A549 (cell line): ENCODE measurements around the gene MAML3. TPM values are rescaled to one million over a fixed set of nuclear protein-coding genes. Genes with fewer than 3 reads are reported as not detected.

Experiments used
- ATAC-seq, 2 experiments: fragments of 200-7000 bp in 1 of 2; fragments of >200 bp in 1 of 2; cut with Nextera tagmentation in 1 of 2; cut with Tn5 transposase in 1 of 2; 3 replicates each; pipeline versions ENCODE4 v1.8.0 to v1.9.1; 2018 to 2020; ENCODE audit warnings: mild to moderate bottlenecking in 1 of 2, moderate library complexity in 1 of 2
- CTCF ChIA-PET: fragments of 300-600 bp; sonication (Branson Sonifier 250); formaldehyde crosslinking; extraction: SDS; loops from one replicate; lab custom pipeline; 2021; ENCODE audit warnings: antibody characterized with exemption, inconsistent platforms; lab: Yijun Ruan, JAX
- POLR2A ChIA-PET: fragments of 350-600 bp; formaldehyde crosslinking; extraction: SDS; loops from one replicate; lab custom pipeline; 2021; ENCODE audit warnings: antibody characterized with exemption, inconsistent platforms; lab: Yijun Ruan, JAX
- DNase-seq, 2 experiments: peaks; one replicate each; pipeline versions ENCODE4 v3.0.0 to v3.0.0-alpha.2; 2011 to 2016; ENCODE audit warnings: low read depth in 1 of 2, low spot score in 1 of 2
- FAIRE-seq: peaks from 2 replicates; lab custom pipeline; 2011; peaks lifted over from hg19 to GRCh38; lab: Jason Lieb, UNC
- H3K27ac ChIP-seq, 2 experiments: fragments of >200 bp; sonication (Bioruptor Twin); formaldehyde crosslinking; 3 replicates each; pipeline ENCODE4 v1.5.1; 2016 to 2017
- H3K4me1 ChIP-seq: fragments of >200 bp; sonication (Bioruptor Twin); formaldehyde crosslinking; 3 replicates; pipeline ENCODE4 v1.6.1; 2016
- H3K4me2 ChIP-seq: fragments of >200 bp; sonication (Bioruptor Twin); formaldehyde crosslinking; 3 replicates; pipeline ENCODE4 v1.6.1; 2016
- H3K4me3 ChIP-seq: fragments of >200 bp; sonication (Bioruptor Twin); formaldehyde crosslinking; 3 replicates; pipeline ENCODE4 v1.5.1; 2016
- H3K9me3 ChIP-seq: fragments of >200 bp; sonication (Bioruptor Twin); formaldehyde crosslinking; 3 replicates; pipeline ENCODE4 v1.6.1; 2016
- ATOH8 ChIP-seq: fragments of 250-450 bp; sonication (Bioruptor Pico); IDR thresholded peaks from 2 replicates; pipeline ENCODE4 v1.5.0; 2020; ENCODE audit warnings: low read depth, mild to moderate bottlenecking, moderate library complexity
- BHLHE40 ChIP-seq: IDR thresholded peaks from 2 replicates; pipeline ENCODE4 v1.6.1; 2012; ENCODE audit warnings: low read depth, low read length, inconsistent platforms
- CBX8 ChIP-seq: fragments of 200-600 bp; sonication (generic); IDR thresholded peaks from 2 replicates; pipeline ENCODE4 v1.6.1; 2016
- CEBPB ChIP-seq, 2 experiments: fragments of >200 bp in 1 of 2; sonication (Bioruptor Twin) in 1 of 2; formaldehyde crosslinking in 1 of 2; IDR thresholded peaks; 2 replicates each; pipeline ENCODE4 v1.6.1; 2012 to 2016
- CTCF ChIP-seq: fragments of >200 bp; sonication (Bioruptor Twin); formaldehyde crosslinking; IDR thresholded peaks from 3 replicates; pipeline ENCODE4 v1.5.1; 2016
- HDAC2 ChIP-seq: fragments of 200-600 bp; sonication (generic); IDR thresholded peaks from 2 replicates; pipeline ENCODE4 v1.6.1; 2016
- HES2 ChIP-seq: fragments of >200 bp; sonication (Bioruptor Twin); formaldehyde crosslinking; IDR thresholded peaks from 2 replicates; pipeline ENCODE4 v1.6.1; 2016
- JUNB ChIP-seq: fragments of >200 bp; sonication (Bioruptor Twin); formaldehyde crosslinking; IDR thresholded peaks from 2 replicates; pipeline ENCODE4 v1.6.1; 2016
- MAFK ChIP-seq: fragments of 450-650 bp; IDR thresholded peaks from 2 replicates; pipeline ENCODE4 v1.6.1; 2014; ENCODE audit not compliant: partially characterized antibody
- MAX ChIP-seq: IDR thresholded peaks from 2 replicates; pipeline ENCODE4 v1.6.1; 2012
- MAZ ChIP-seq: fragments of 150-350 bp; IDR thresholded peaks from 2 replicates; pipeline ENCODE4 v1.6.1; 2014; ENCODE audit warnings: antibody characterized with exemption, low read depth, low read length, borderline replicate concordance
- MYC ChIP-seq: IDR thresholded peaks from 2 replicates; pipeline ENCODE4 v1.6.1; 2012; ENCODE audit warnings: mild to moderate bottlenecking, inconsistent platforms, low read length, improper control_type of control experiment, borderline replicate concordance
- NPAS2 ChIP-seq: fragments of 250-450 bp; sonication (Bioruptor Pico); IDR thresholded peaks from 2 replicates; pipeline ENCODE4 v1.8.0; 2022; ENCODE audit warnings: mild to moderate bottlenecking, moderate library complexity, borderline replicate concordance
- PHF8 ChIP-seq: fragments of 200-600 bp; sonication (generic); IDR thresholded peaks from 2 replicates; pipeline ENCODE4 v1.6.1; 2016; ENCODE audit warnings: low read depth, mild to moderate bottlenecking, antibody characterized with exemption, moderate library complexity, borderline replicate concordance
- RAD21 ChIP-seq, 2 experiments: fragments of >200 bp in 1 of 2; sonication (Bioruptor Twin) in 1 of 2; formaldehyde crosslinking in 1 of 2; IDR thresholded peaks in 1 of 2; conservative IDR thresholded peaks in 1 of 2; 2 replicates in 1 of 2; 3 replicates in 1 of 2; pipeline ENCODE4 v1.6.1; 2012 to 2018; ENCODE audit warnings: inconsistent platforms in 1 of 2
- RCOR1 ChIP-seq: fragments of 150-350 bp; IDR thresholded peaks from 2 replicates; pipeline ENCODE4 v1.6.1; 2014; ENCODE audit warnings: antibody characterized with exemption, low read length, low read depth
- SMC3 ChIP-seq: fragments of >200 bp; sonication (Bioruptor Twin); formaldehyde crosslinking; IDR thresholded peaks from 3 replicates; pipeline ENCODE4 v1.6.1; 2018; ENCODE audit warnings: inconsistent platforms
- ZFP36 ChIP-seq: fragments of 450-650 bp; IDR thresholded peaks from 2 replicates; pipeline ENCODE4 v1.6.1; 2014; ENCODE audit warnings: borderline replicate concordance; ENCODE audit not compliant: partially characterized antibody
- WGBS: methylation state at CpG from one replicate; pipeline ENCODE4 v1.1.6; 2017; ENCODE audit errors: missing lambda C conversion rate; 5-methylcytosine and 5-hydroxymethylcytosine counted together
- polyA plus RNA-seq, 4 experiments: library from polyadenylated mRNA; depleted of rRNA in 3 of 4; stranded (reverse); fragments of >200 nt; fragmentation: RNase III in 1 of 4; extraction: RNeasy Plus Mini Kit Qiagen cat#74134 plus additional on column Dnase treatment in 1 of 4; gene quantifications; 2 replicates in 3 of 4; 3 replicates in 1 of 4; pipeline ENCODE4 v1.2.3, GENCODE V29; 2011 to 2017
- TF ChIP-seq, protein P1 (sequence below): fragments of >200 bp; sonication (Bioruptor Twin); formaldehyde crosslinking; IDR thresholded peaks from 3 replicates; pipeline ENCODE4 v1.6.1; 2016
- TF ChIP-seq, protein P2 (sequence below): fragments of 450-650 bp; IDR thresholded peaks from 2 replicates; pipeline ENCODE4 v1.6.1; 2014; ENCODE audit warnings: antibody characterized with exemption

MAML3 gene
- polyA plus RNA-seq, 2 of the 4 experiments (the other 2 are of a cell fraction): 9.0 to 22.2 TPM

- ChIA-PET POLR2A (no interaction called here), CTCF (interaction anchor here (1.7 kb wide), 1 partner anchor 15 kb away, joined by 4 read pairs; no protein-coding TSS in a partner anchor)
- no peaks in the 10 kb centered on the region for H3K4me1 ChIP-seq
- H3K9me3 ChIP-seq: no peaks in the 10 kb centered on the region
- no peak overlapping the region for H3K4me2 ChIP-seq
- no peak overlapping the region for H3K4me3 ChIP-seq
- FAIRE-seq: no peak
- 86% methylated on average over 2 of the region's 2 CpGs for WGBS
- TF ChIP-seq MYC: no peak
- no peak for TF ChIP-seq MAFK
- TF ChIP-seq, protein P1, sequence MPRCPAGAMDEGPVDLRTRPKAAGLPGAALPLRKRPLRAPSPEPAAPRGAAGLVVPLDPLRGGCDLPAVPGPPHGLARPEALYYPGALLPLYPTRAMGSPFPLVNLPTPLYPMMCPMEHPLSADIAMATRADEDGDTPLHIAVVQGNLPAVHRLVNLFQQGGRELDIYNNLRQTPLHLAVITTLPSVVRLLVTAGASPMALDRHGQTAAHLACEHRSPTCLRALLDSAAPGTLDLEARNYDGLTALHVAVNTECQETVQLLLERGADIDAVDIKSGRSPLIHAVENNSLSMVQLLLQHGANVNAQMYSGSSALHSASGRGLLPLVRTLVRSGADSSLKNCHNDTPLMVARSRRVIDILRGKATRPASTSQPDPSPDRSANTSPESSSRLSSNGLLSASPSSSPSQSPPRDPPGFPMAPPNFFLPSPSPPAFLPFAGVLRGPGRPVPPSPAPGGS: no peak
- TF ChIP-seq RCOR1: no peak
- no peak for TF ChIP-seq HDAC2
- no peak for TF ChIP-seq RAD21 (conservative IDR thresholded peaks at IDR 0.05 in 1 of 2, IDR thresholded peaks at IDR 0.05 in 1 of 2)
- TF ChIP-seq CBX8: no peak
- no peak for TF ChIP-seq ZFP36
- TF ChIP-seq BHLHE40: no peak
- no peak for TF ChIP-seq NPAS2
- TF ChIP-seq HES2: no peak
- ATAC-seq: no peak
- no peak overlapping the region for H3K27ac ChIP-seq
- no peak for DNase-seq
These were observed 428.7 kb downstream of the MAML3 start for GRCh38 chr4:139725236-139725635.

DNA sequence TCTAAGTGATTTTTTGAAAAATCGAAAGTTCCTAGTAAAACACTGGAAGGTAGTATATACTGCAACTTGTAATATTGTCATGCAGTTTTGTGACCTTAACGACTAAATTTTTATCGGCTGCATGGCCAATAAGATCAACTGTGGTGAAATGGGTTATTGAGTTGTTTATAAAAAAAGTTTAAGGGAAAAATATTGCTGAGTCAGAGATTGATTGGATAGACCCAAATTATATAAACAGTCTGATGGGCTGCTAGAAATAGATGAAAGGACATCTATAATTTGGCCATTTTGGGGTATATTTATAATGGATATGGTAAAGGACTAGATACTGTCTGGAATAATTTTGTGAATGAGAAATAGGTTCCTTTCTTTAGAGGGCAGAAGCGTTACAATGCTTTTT is 432.2 kb downstream of the MAML3 start:
- no peak for TF ChIP-seq HDAC2
- no peak for TF ChIP-seq CTCF
- TF ChIP-seq PHF8: no peak
- peak; percentile 76 for TF ChIP-seq MAFK
- CTCF ChIA-PET: no interaction called here
- Histone ChIP-seq H3K4me1 (no peaks in the 10 kb centered on the region), H3K4me3 (no peak overlapping the region), H3K4me2 (no peak overlapping the region), H3K27ac (no peak overlapping the region), H3K9me3 (no peaks in the 10 kb centered on the region)
- no peak for ATAC-seq
- 71% methylated on average over 4 of the region's 4 CpGs for WGBS
- no peak for DNase-seq
- FAIRE-seq: no peak
- POLR2A ChIA-PET: no interaction called here

DNA sequence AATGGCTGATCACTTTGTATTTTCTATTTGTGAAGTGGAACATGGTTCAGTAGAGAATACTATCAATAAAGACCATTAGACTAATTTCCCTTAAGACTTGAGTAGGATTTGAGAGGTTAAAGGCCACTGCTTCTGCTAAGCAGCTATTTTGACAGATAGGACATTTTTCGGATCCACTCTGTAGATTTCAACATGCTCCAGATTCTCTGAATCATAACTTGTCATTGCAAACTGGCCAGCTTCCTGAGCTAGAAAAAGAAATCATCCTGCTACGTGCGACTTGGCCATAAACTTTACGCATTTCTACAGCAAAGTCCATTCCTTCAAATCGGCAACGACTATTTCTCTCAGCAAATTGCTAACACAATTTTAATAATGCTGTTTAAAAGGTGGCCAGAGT is 433.2 kb downstream of the MAML3 start:
- Histone ChIP-seq H3K4me2 (no peak overlapping the region), H3K27ac (no peak overlapping the region), H3K4me3 (no peak overlapping the region), H3K4me1 (no peaks in the 10 kb centered on the region), H3K9me3 (no peaks in the 10 kb centered on the region)
- FAIRE-seq (no peak), ATAC-seq (no peak), DNase-seq (no peak)
- TF ChIP-seq, protein P2, sequence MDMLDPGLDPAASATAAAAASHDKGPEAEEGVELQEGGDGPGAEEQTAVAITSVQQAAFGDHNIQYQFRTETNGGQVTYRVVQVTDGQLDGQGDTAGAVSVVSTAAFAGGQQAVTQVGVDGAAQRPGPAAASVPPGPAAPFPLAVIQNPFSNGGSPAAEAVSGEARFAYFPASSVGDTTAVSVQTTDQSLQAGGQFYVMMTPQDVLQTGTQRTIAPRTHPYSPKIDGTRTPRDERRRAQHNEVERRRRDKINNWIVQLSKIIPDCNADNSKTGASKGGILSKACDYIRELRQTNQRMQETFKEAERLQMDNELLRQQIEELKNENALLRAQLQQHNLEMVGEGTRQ: no peak
- TF ChIP-seq CEBPB (IDR thresholded peaks at IDR 0.05) (no peak), MAX (no peak), SMC3 (no peak), CBX8 (no peak), MAZ (no peak), JUNB (no peak), ATOH8 (CRISPR knock-in tag) (no peak), HES2 (no peak)
- POLR2A ChIA-PET: no interaction called here
- CTCF ChIA-PET: no interaction called here
- WGBS: 98% methylated on average over 6 of the region's 6 CpGs
